Fibroblast of villous mesenchyme (primary cell): Measurements from ENCODE around the gene HPCAL1. TPM values are rescaled to one million over a fixed set of nuclear protein-coding genes. Genes with fewer than 3 reads are reported as not detected.
A peak's percentile ranks its signal among the peaks of the same experiment; 100 is the strongest.

Source experiments
- DNase-seq: peaks from one replicate; pipeline ENCODE4 v3.0.0-alpha.2; 2010; ENCODE audit warnings: low read depth
- H3K4me3 ChIP-seq: 2 replicates; pipeline ENCODE4 v1.5.1; 2011; ENCODE audit warnings: low read depth, mild to moderate bottlenecking, low read length
- total RNA-seq: library from RNA; depleted of rRNA; stranded (reverse); fragments of >200 nt; gene quantifications from 2 replicates; pipeline ENCODE4 v1.2.3, GENCODE V29; 2012
- TF ChIP-seq, protein P1 (sequence below): IDR thresholded peaks from 2 replicates; pipeline ENCODE4 v1.5.1; 2012; ENCODE audit warnings: low read depth, mild to moderate bottlenecking, low read length; ENCODE audit not compliant: insufficient read depth

HPCAL1 gene
- total RNA-seq, 1 donor = 60.0 TPM

- TF ChIP-seq, protein P1, sequence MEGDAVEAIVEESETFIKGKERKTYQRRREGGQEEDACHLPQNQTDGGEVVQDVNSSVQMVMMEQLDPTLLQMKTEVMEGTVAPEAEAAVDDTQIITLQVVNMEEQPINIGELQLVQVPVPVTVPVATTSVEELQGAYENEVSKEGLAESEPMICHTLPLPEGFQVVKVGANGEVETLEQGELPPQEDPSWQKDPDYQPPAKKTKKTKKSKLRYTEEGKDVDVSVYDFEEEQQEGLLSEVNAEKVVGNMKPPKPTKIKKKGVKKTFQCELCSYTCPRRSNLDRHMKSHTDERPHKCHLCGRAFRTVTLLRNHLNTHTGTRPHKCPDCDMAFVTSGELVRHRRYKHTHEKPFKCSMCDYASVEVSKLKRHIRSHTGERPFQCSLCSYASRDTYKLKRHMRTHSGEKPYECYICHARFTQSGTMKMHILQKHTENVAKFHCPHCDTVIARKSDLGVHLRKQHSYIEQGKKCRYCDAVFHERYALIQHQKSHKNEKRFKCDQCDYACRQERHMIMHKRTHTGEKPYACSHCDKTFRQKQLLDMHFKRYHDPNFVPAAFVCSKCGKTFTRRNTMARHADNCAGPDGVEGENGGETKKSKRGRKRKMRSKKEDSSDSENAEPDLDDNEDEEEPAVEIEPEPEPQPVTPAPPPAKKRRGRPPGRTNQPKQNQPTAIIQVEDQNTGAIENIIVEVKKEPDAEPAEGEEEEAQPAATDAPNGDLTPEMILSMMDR = no peak
- H3K4me3 ChIP-seq = peak within 1 kb of the TSS; percentile 63
- peak; percentile 89 for DNase-seq
Measured at GRCh38 chr2:10447895-10448575, 145.3 kb downstream of the HPCAL1 start, which contains the start of gene ODC1. Gene ODC1, minus strand, starts transcription at chr2:10448327. Its CDS starts 3,295 bp downstream, at chr2:10445032.

DNA sequence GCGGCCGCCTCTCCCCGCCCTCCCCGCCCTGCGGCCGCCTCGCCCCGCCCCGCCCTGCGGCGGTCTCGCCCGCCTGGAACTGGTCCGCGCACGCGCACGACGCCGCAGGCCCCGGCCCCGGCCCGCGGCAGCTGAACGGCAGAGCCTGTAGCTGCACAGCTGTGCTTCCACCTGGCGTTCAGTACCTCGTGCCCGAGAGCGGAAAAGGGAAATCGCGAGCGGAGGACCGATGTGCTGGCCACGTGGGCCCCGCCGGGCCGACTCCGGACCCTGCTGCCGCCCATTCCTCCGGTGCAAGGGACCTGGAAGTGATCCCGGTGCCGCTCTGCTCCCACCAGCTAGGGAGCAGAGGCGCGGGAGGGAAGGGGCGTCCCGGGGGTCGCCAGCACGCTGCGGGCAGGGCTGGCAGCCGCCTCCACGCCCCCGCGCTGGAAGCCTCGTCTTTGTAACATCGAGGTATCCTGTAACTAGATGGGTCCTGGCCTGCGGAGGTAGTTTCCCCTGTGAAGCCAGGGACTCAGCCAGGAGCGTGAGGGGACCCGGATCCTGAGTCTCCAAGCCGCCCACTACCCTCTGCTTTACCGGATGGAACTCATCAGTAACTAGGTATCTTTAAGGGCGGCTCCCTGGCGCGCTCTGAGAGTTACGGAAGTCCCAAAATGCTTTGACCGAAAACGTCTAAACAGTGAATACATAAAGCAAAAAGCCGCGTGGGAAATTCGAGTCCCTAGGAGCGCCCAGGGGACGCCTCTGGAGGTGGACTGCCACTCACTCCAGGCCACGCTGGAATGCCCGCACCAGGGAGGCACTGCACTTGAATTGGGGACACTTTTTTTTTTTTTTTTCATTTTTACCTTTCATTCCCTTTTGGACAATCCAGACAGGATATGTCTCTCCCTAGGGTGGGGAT, 146.1 kb downstream of the HPCAL1 start:
- peak overlapping the region; percentile 63 for H3K4me3 ChIP-seq
- TF ChIP-seq, protein P1 = no peak
- peak; percentile 89 for DNase-seq

DNA sequence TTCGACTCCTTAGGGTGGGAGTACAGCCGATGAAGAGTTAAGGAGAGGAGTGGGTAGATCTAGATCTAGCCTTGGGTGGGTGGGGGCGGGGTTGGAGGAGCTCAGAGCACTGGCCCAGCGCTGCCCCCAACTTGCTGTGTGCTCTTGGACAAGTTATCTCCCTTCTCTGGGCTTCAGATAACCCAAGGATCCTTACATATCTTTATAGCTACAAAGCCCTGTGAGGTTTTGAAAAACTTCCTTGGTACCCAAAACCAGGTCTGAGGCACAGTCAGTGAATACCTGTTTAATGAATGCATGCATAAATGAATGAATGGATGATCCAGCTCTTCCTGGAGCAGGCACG, 146.8 kb downstream of the HPCAL1 start:
- H3K4me3 ChIP-seq = peak overlapping the region; percentile 63
- DNase-seq = no peak
- TF ChIP-seq, protein P1 = no peak

- H3K4me3 ChIP-seq = no peak overlapping the region
- TF ChIP-seq, protein P1 = no peak
- DNase-seq = no peak
Measured at GRCh38 chr2:10449838-10450691, 147.4 kb downstream of the HPCAL1 start.

GRCh38 chr2:10451819-10452218, 149.1 kb downstream of the HPCAL1 start:
- DNase-seq = no peak
- TF ChIP-seq, protein P1 = no peak
- H3K4me3 ChIP-seq = no peak overlapping the region

- DNase-seq = peak; percentile 44
- TF ChIP-seq, protein P1 = no peak
Measured at GRCh38 chr2:10452312-10452711, 149.6 kb downstream of the HPCAL1 start.

More at GRCh38 chr2:10452312-10452711, 149.6 kb downstream of the HPCAL1 start:
- no peak overlapping the region for H3K4me3 ChIP-seq
